Thoracic aorta (tissue), 2 donors: Measurements from ENCODE around the gene PLXDC1. TPM values are rescaled to one million over a fixed set of nuclear protein-coding genes. Genes with fewer than 3 reads are reported as not detected.

Experiments used
- ATAC-seq: fragments of 150-250 bp; one replicate; pipeline ENCODE4 v1.8.0; 2017; ENCODE audit warnings: low read depth; ENCODE audit not compliant: insufficient number of reproducible peaks, low FRiP score
- DNase-seq: peaks from one replicate; pipeline ENCODE4 v3.0.0-alpha.2; 2020; ENCODE audit warnings: low spot score
- H3K27ac ChIP-seq, 2 donors: fragments of 200-600 bp; sonication (generic); 1 replicate in 1 of 2; 2 replicates in 1 of 2; pipeline ENCODE4 v1.5.1; 2016; ENCODE audit warnings: mild to moderate bottlenecking in 2 of 2, moderate library complexity in 2 of 2
- H3K27me3 ChIP-seq: fragments of 200-600 bp; sonication (generic); replicated peaks from 2 replicates; pipeline ENCODE4 v1.6.0; 2016; ENCODE audit warnings: mild to moderate bottlenecking; ENCODE audit not compliant: insufficient read depth
- H3K36me3 ChIP-seq: fragments of 200-600 bp; sonication (generic); one replicate; pipeline ENCODE4 v1.5.1; 2016
- H3K4me1 ChIP-seq, 2 donors: fragments of 200-600 bp; sonication (generic); 1 replicate in 1 of 2; 2 replicates in 1 of 2; pipeline versions ENCODE4 v1.5.1 to v1.6.0; 2016; ENCODE audit warnings: low read depth in 2 of 2, mild to moderate bottlenecking in 1 of 2; ENCODE audit not compliant: control insufficient read depth in 1 of 2
- H3K4me3 ChIP-seq: fragments of 200-600 bp; sonication (generic); 2 replicates; pipeline ENCODE4 v1.5.1; 2016; ENCODE audit warnings: mild to moderate bottlenecking
- H3K9me3 ChIP-seq: fragments of 200-600 bp; sonication (generic); 2 replicates; pipeline ENCODE4 v1.5.1; 2016
- total RNA-seq, 2 donors: library from RNA; depleted of rRNA; stranded (reverse); fragments of >200 nt; gene quantifications; one replicate each; pipeline versions ENCODE4 v1.1.0 to v1.2.3, GENCODE V29; 2016
- TF ChIP-seq, protein P1 (sequence below): fragments of 200-600 bp; sonication (generic); IDR thresholded peaks from one replicate; pipeline ENCODE4 v1.5.1; 2019; ENCODE audit warnings: antibody characterized with exemption

Gene PLXDC1
- total RNA-seq, 2 donors from 2014 or later: 7.0 to 13.9 TPM

DNA sequence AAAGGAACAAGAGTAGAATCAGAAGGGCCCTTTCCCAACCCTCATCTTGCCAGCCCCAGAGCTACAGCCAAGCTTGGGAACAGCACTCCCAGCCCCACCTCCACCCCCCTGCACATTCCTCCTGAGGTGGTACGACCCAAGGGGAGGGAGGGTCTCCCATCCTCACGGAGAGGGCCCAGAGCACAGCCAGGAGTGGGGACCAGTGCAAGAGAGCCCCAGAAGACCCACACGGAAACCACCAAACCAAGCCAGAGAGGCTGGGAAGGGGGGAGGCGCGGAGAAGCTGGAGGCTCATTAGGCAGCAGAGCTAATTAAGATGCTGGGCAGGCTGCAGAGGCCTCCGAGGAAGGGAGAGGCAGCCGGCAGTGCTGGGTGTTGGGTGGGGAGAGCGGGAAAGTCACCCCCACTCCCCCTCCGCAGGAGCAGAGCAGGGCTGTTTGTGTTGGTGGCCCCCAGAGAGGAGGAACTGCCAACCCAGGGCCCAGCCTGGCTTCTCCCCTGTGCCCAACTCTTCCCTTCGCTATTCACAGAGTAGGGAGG, 43.6 kb upstream of the PLXDC1 start:
- TF ChIP-seq, protein P1, sequence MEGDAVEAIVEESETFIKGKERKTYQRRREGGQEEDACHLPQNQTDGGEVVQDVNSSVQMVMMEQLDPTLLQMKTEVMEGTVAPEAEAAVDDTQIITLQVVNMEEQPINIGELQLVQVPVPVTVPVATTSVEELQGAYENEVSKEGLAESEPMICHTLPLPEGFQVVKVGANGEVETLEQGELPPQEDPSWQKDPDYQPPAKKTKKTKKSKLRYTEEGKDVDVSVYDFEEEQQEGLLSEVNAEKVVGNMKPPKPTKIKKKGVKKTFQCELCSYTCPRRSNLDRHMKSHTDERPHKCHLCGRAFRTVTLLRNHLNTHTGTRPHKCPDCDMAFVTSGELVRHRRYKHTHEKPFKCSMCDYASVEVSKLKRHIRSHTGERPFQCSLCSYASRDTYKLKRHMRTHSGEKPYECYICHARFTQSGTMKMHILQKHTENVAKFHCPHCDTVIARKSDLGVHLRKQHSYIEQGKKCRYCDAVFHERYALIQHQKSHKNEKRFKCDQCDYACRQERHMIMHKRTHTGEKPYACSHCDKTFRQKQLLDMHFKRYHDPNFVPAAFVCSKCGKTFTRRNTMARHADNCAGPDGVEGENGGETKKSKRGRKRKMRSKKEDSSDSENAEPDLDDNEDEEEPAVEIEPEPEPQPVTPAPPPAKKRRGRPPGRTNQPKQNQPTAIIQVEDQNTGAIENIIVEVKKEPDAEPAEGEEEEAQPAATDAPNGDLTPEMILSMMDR: no peak
- H3K36me3 ChIP-seq: peaks cover 32% of the 10 kb centered on the region
- DNase-seq: no peak
- no peaks in the 10 kb centered on the region for H3K9me3 ChIP-seq
- H3K27me3 ChIP-seq: no peaks in the 10 kb centered on the region
- H3K27ac ChIP-seq: peak overlapping the region; percentile 92 to 97
- peaks cover 30 to 54% of the 10 kb centered on the region in 2 donors for H3K4me1 ChIP-seq
- ATAC-seq: no peak
- H3K4me3 ChIP-seq: peak overlapping the region; percentile 82

DNA sequence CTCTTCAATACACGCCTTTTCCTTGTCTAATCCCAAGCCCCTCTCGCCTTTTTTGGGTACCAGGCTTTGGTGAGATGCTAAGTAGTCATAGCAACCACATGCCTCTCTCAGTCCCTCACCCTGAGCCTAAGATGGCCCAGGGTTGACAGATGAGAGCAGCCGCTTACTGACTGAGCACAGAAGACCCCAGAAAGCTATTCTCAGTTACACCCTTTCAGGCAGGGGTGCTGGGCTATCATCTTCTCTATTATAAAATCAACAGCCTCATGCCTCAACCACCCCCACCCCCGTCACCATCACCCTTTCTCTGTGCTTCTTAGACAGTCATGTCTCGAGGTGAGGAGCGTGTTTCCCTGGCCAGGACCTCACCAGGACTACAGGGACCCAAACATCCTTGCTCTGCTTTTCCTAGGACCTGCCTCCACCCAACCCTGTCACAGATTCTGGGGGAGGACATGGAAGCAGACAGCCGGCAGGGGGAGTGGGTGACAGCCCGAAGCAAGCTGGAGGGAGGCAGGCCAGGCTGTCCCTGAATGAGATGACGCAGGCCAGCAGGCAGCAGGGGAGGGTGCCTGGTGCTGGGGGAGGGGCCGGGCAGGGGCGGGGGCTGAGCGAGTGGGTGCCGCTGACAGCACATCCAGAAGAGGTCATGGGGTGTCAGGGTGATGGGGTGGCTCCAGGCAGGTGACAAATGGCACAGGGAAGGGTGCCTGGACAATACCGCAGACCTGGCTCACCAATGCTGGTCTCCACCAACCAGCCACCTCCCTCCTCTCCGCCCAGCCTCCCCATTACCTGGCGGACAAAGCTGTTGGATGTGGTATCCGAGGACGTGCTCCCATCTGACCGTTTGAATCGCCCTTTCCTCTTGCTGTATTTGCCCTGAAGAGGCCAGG, 42.9 kb upstream of the PLXDC1 start:
- Histone ChIP-seq H3K27me3 (no peaks in the 10 kb centered on the region), H3K27ac (peak overlapping the region; percentile 92 to 97), H3K9me3 (no peaks in the 10 kb centered on the region), H3K4me1 (peaks cover 30 to 52% of the 10 kb centered on the region in 2 donors), H3K4me3 (peak overlapping the region; percentile 82), H3K36me3 (peaks cover 36% of the 10 kb centered on the region)
- DNase-seq (peak; percentile 54), ATAC-seq (no peak)
- TF ChIP-seq, protein P1: peak; percentile 73

DNA sequence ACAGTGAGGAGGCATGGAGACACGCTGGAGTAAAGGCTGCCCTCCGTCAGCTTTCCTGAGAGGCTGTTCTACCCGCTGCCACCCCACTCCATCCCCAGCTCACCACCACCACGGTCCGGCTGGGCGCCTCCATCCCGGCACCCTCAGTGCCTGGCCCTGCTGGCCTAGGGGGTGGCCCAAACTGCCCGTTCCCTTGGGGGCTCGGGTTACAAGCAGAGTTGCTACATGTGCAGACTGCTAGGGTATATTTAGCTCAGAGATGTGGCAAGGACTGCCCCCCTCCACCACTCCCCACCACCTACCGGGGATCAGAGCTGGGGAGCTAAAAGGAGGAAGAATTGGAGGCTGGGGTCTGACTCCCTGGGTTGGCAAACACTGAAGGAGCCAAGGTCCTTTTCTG, 41.9 kb upstream of the PLXDC1 start:
- no peak overlapping the region for H3K4me3 ChIP-seq
- no peaks in the 10 kb centered on the region for H3K27me3 ChIP-seq
- H3K4me1 ChIP-seq: peaks cover 30 to 42% of the 10 kb centered on the region in 2 donors
- ATAC-seq: no peak
- peak overlapping the region in 1 of 2 donors; percentile 92 for H3K27ac ChIP-seq
- H3K36me3 ChIP-seq: peaks cover 42% of the 10 kb centered on the region
- H3K9me3 ChIP-seq: no peaks in the 10 kb centered on the region
- DNase-seq: no peak
- TF ChIP-seq, protein P1: no peak

DNA sequence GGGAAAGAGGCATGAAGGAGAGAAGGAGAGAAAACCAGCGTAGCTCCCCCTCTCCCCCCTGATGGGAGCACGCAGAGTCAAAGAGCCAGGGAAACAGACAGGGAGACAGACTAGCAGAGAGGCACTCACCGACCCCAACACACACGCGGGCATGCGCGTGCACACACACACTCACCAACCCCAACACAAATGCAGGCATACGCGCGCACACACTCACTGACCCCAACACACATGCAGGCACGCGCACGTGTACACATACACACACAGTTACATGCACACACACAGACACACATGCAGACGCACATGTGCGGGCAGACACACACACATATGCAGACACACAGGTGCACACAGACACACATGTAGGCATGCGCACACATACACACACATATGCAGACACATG, 41.5 kb upstream of the PLXDC1 start:
- DNase-seq (no peak), ATAC-seq (no peak)
- H3K9me3 ChIP-seq: no peaks in the 10 kb centered on the region
- peaks cover 46% of the 10 kb centered on the region for H3K36me3 ChIP-seq
- TF ChIP-seq, protein P1: no peak
- no peak overlapping the region for H3K4me3 ChIP-seq
- no peaks in the 10 kb centered on the region for H3K27me3 ChIP-seq
- H3K4me1 ChIP-seq: peaks cover 30 to 38% of the 10 kb centered on the region in 2 donors
- H3K27ac ChIP-seq: no peak overlapping the region

DNA sequence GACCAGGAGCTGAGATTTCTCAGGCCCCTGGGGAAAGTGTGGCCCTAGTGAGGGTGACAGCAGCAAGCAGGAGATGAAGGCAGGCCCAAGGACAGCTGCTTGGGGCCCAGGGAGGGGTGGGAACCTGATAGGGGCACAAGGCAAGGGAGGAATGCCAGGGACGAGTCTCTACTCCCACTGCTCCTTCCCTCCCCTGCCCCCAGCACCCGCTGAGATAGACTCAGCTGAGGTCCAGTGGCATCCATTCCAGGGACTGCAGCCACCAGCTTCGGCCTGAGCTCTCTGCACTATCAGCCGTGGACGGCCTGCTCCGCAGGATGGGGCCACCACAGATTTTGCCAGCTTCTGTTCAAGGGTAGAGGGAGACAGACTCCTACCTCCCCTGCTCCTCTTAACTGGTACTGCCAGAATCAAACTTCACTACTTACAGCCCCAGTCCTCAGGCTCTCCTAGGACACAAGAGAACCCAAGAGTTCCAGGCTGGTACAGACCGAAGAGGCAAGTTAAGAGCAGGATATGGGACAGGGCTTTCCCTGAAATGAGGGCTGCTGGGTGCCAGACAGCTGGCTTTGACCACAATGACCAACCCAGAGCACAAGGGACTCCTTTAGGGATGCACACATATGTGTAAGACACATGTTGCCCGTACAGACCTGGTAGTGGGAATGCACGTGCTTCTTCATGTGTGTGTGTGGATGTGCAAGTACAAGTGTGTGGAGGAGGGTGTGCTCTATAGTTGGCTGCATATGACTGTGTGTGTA, 40.5 kb upstream of the PLXDC1 start:
- Histone ChIP-seq H3K4me1 (peaks cover 30 to 36% of the 10 kb centered on the region in 2 donors), H3K4me3 (no peak overlapping the region), H3K9me3 (no peaks in the 10 kb centered on the region), H3K27ac (no peak overlapping the region), H3K27me3 (no peaks in the 10 kb centered on the region), H3K36me3 (peaks cover 56% of the 10 kb centered on the region)
- DNase-seq (no peak), ATAC-seq (no peak)
- TF ChIP-seq, protein P1: no peak
